GM18498 (cell line): ENCODE data around the gene GPR143.

Experiments
- ATAC-seq: cut with Tn5 transposase; IDR thresholded peaks from one replicate; pipeline ENCODE4 v1.9.1; 2021; ENCODE audit warnings: mild to moderate bottlenecking, moderate library complexity; ENCODE audit not compliant: unreplicated experiment

GPR143 gene

GRCh38 chrX:9676306-9676705 lies 89.3 kb downstream of the GPR143 start:
- ATAC-seq: no peak
